B cell (primary cell): ENCODE data around the gene FOXP3. TPM values are rescaled to one million over a fixed set of nuclear protein-coding genes. Genes with fewer than 3 reads are reported as not detected.

Experiments
- ATAC-seq: fragments of 200-7000 bp; cut with Tn5 transposase; one replicate; pipeline ENCODE4 v1.10.0; 2021; ENCODE audit warnings: low read depth, mild to moderate bottlenecking, moderate number of reproducible peaks, moderate library complexity
- CTCF ChIA-PET: fragments of 350-600 bp; sonication (Branson Sonifier 250); formaldehyde crosslinking; loops from one replicate; lab custom pipeline; 2021; ENCODE audit warnings: antibody characterized with exemption, inconsistent platforms; lab: Charles Lee
- POLR2A ChIA-PET: fragments of 350-600 bp; sonication (Branson Sonifier 250); formaldehyde crosslinking; loops from one replicate; lab custom pipeline; 2021; ENCODE audit warnings: antibody characterized with exemption; lab: Charles Lee
- DNase-seq: peaks from one replicate; pipeline ENCODE4 v3.0.0; 2013
- H2AFZ ChIP-seq: 2 replicates; pipeline ENCODE4 v1.6.1; 2012; ENCODE audit warnings: mild to moderate bottlenecking, low read depth, low read length; ENCODE audit not compliant: insufficient read depth, poor library complexity, severe bottlenecking
- H3K27ac ChIP-seq, 2 donors: 1 replicate in 1 of 2; 2 replicates in 1 of 2; pipeline ENCODE4 v1.5.1; 2012 to 2013; ENCODE audit warnings: low read length in 2 of 2, mild to moderate bottlenecking in 2 of 2, moderate library complexity in 1 of 2
- H3K27me3 ChIP-seq, 4 experiments: fragments of 200-600 bp in 1 of 4; sonication (generic) in 1 of 4; replicated peaks in 1 of 4; 1 replicate in 2 of 4; 2 replicates in 2 of 4; pipeline versions ENCODE4 v1.6.1 to v1.7.0; 2013 to 2016; ENCODE audit warnings: low read length in 3 of 4, mild to moderate bottlenecking in 2 of 4, mixed read lengths in 1 of 4, moderate library complexity in 1 of 4; ENCODE audit not compliant: insufficient read depth in 4 of 4, control insufficient read depth in 3 of 4; ENCODE audit errors: control extremely low read depth in 1 of 4
- H3K36me3 ChIP-seq, 2 experiments: replicated peaks in 1 of 2; 1 replicate in 1 of 2; 2 replicates in 1 of 2; pipeline versions ENCODE4 v1.6.1 to v1.7.1; 2013; ENCODE audit warnings: low read length in 1 of 2; ENCODE audit not compliant: insufficient read depth in 2 of 2, control insufficient read depth in 1 of 2; ENCODE audit errors: control extremely low read depth in 1 of 2, extremely low read depth in 1 of 2
- H3K4me1 ChIP-seq, 2 donors: fragments of 200-600 bp in 1 of 2; sonication (generic) in 1 of 2; 1 replicate in 1 of 2; 2 replicates in 1 of 2; pipeline versions ENCODE4 v1.5.1 to v1.6.1; 2013 to 2017; ENCODE audit warnings: low read length in 2 of 2; ENCODE audit not compliant: control insufficient read depth in 2 of 2, insufficient read depth in 2 of 2
- H3K4me2 ChIP-seq: replicated peaks from 2 replicates; pipeline ENCODE3; 2012; ENCODE audit warnings: mild to moderate bottlenecking, low read depth, low read length; ENCODE audit not compliant: poor library complexity, severe bottlenecking
- H3K4me3 ChIP-seq, 5 experiments: fragments of 200-600 bp in 1 of 5; sonication (generic) in 1 of 5; 1 replicate in 3 of 5; 2 replicates in 2 of 5; pipeline versions ENCODE4 v1.5.1 to v1.7.0; 2011 to 2016; ENCODE audit warnings: low read length in 4 of 5, mild to moderate bottlenecking in 4 of 5, low read depth in 2 of 5, control low read depth in 1 of 5, moderate library complexity in 1 of 5; ENCODE audit not compliant: insufficient read depth in 1 of 5; ENCODE audit errors: control extremely low read depth in 1 of 5, extremely low read depth in 1 of 5
- H3K79me2 ChIP-seq: fragments of 200-600 bp; sonication (generic); one replicate; pipeline ENCODE4 v1.6.0; 2016; ENCODE audit warnings: low read length; ENCODE audit not compliant: control insufficient read depth, insufficient read depth
- H3K9ac ChIP-seq: fragments of 200-600 bp; sonication (generic); 2 replicates; pipeline ENCODE4 v1.6.1; 2017; ENCODE audit warnings: mild to moderate bottlenecking, low read length, moderate library complexity
- H3K9me3 ChIP-seq, 3 donors: one replicate each; pipeline versions ENCODE4 v1.6.1 to v1.7.1; 2013; ENCODE audit warnings: low read length in 2 of 3; ENCODE audit not compliant: control insufficient read depth in 2 of 3, insufficient read depth in 1 of 3; ENCODE audit errors: control extremely low read depth in 1 of 3
- H4K20me1 ChIP-seq: 2 replicates; pipeline ENCODE4 v1.6.0; 2012; ENCODE audit warnings: mild to moderate bottlenecking, low read length; ENCODE audit not compliant: insufficient read depth, control insufficient read depth, poor library complexity, severe bottlenecking
- H3K27ac Mint-ChIP-seq: one replicate; pipeline ENCODE4 v1.8.0; 2021; ENCODE audit warnings: mixed read lengths
- H3K27me3 Mint-ChIP-seq: one replicate; pipeline ENCODE4 v1.8.0; 2021; ENCODE audit warnings: mixed read lengths
- H3K4me1 Mint-ChIP-seq: one replicate; pipeline ENCODE4 v1.8.0; 2021; ENCODE audit warnings: mixed read lengths
- H3K4me3 Mint-ChIP-seq: one replicate; pipeline ENCODE4 v1.8.0; 2021; ENCODE audit warnings: mixed read lengths
- H3K9me3 Mint-ChIP-seq: one replicate; pipeline ENCODE4 v1.8.0; 2022; ENCODE audit warnings: mixed read lengths; ENCODE audit not compliant: insufficient read depth
- EZH2 ChIP-seq: IDR thresholded peaks from 2 replicates; pipeline ENCODE4 v1.6.1; 2012; ENCODE audit warnings: borderline replicate concordance, low read depth, mild to moderate bottlenecking, moderate library complexity, low read length; ENCODE audit not compliant: insufficient read depth, poor library complexity, severe bottlenecking
- WGBS: methylation state at CpG from one replicate; pipeline ENCODE4 v1.1.5; 2013; ENCODE audit warnings: missing lambda C conversion rate; ENCODE audit not compliant: insufficient coverage; 5-methylcytosine and 5-hydroxymethylcytosine counted together
- intact Hi-C: fragments of 100-400 bp; cut with micrococcal nuclease; formaldehyde crosslinking; loops from one replicate; pipeline ENCODE4 v1.10.0; 2022
- polyA minus RNA-seq: library from RNA; depleted of rRNA, polyadenylated mRNA; stranded (reverse); fragments of >200 nt; gene quantifications from 2 replicates; pipeline ENCODE4 v1.2.3, GENCODE V29; 2012
- polyA plus RNA-seq: library from polyadenylated mRNA; depleted of rRNA; stranded (reverse); fragments of >200 nt; gene quantifications from 2 replicates; pipeline ENCODE4 v1.2.3, GENCODE V29; 2012
- total RNA-seq, 2 donors: library from RNA; stranded (reverse); fragments of 120-200 nt in 1 of 2; gene quantifications; 1 replicate in 1 of 2; 2 replicates in 1 of 2; pipeline versions ENCODE4 v1.2.3 to v1.2.4, GENCODE V29; 2013 to 2022
- TF ChIP-seq, protein P1 (sequence below): fragments of 200-600 bp; IDR thresholded peaks from one replicate; pipeline ENCODE4 v1.8.0; 2022; ENCODE audit warnings: antibody characterized with exemption, mild to moderate bottlenecking

The FOXP3 gene, protein sequence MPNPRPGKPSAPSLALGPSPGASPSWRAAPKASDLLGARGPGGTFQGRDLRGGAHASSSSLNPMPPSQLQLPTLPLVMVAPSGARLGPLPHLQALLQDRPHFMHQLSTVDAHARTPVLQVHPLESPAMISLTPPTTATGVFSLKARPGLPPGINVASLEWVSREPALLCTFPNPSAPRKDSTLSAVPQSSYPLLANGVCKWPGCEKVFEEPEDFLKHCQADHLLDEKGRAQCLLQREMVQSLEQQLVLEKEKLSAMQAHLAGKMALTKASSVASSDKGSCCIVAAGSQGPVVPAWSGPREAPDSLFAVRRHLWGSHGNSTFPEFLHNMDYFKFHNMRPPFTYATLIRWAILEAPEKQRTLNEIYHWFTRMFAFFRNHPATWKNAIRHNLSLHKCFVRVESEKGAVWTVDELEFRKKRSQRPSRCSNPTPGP
- total RNA-seq (not detected in 2 replicates), polyA plus RNA-seq (0.03 and 0.10 TPM in 2 replicates), polyA minus RNA-seq (0.36 TPM in 1 of 2 replicates, not detected in the other)
- total RNA-seq (2013) = 0.02 TPM

DNA sequence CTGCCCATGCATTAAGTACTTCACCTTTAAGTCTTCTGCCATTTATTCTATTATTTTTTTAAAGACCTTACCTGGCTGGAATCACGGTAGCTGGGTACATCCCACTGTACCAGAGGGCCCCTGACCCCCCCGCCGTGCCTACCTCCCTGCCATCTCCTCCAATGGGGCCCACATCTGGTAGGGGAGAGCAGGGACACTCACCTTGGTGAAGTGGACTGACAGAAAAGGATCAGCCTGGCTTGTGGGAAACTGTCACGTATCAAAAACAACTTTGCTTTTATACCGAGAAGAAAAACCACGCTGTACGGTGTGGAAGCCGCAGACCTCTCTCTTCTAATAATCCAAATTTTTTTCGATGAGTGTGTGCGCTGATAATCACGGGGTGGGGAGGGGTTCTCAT is at the start of gene FOXP3:
FOXP3 (minus strand) TSS at position 251 of the 400 bp plus-strand sequence. CDS start 6,205 bp downstream, outside the sequence.
- H4K20me1 ChIP-seq = no peaks in the 10 kb centered on the region
- no peaks in the 10 kb centered on the region for H3K27me3 ChIP-seq
- TF ChIP-seq, protein P1, sequence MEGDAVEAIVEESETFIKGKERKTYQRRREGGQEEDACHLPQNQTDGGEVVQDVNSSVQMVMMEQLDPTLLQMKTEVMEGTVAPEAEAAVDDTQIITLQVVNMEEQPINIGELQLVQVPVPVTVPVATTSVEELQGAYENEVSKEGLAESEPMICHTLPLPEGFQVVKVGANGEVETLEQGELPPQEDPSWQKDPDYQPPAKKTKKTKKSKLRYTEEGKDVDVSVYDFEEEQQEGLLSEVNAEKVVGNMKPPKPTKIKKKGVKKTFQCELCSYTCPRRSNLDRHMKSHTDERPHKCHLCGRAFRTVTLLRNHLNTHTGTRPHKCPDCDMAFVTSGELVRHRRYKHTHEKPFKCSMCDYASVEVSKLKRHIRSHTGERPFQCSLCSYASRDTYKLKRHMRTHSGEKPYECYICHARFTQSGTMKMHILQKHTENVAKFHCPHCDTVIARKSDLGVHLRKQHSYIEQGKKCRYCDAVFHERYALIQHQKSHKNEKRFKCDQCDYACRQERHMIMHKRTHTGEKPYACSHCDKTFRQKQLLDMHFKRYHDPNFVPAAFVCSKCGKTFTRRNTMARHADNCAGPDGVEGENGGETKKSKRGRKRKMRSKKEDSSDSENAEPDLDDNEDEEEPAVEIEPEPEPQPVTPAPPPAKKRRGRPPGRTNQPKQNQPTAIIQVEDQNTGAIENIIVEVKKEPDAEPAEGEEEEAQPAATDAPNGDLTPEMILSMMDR = no peak
- no peak for TF ChIP-seq EZH2
- CTCF ChIA-PET = no interaction called here
- Mint-ChIP-seq H3K9me3 (no peaks in the 10 kb centered on the region), H3K4me1 (peaks cover 10% of the 10 kb centered on the region), H3K27ac (no peak within 1 kb of the TSS), H3K4me3 (no peak within 1 kb of the TSS), H3K27me3 (peaks cover 5% of the 10 kb centered on the region)
- WGBS = no CpG with 5 or more reads among the region's 11 CpGs
- H3K4me1 ChIP-seq = peaks cover 0 to 5% of the 10 kb centered on the region in 2 donors
- no peaks in the 10 kb centered on the region for H3K79me2 ChIP-seq
- no peak within 1 kb of the TSS for H3K4me3 ChIP-seq
- no peak for DNase-seq
- no peak within 1 kb of the TSS for H3K27ac ChIP-seq
- H2AFZ ChIP-seq = no peak within 1 kb of the TSS
- no peak within 1 kb of the TSS for H3K4me2 ChIP-seq
- H3K9ac ChIP-seq = no peak within 1 kb of the TSS
- no peak for ATAC-seq
- intact Hi-C loops = no loop called here
- H3K36me3 ChIP-seq = no peaks in the 10 kb centered on the region
- H3K9me3 ChIP-seq = no peaks in the 10 kb centered on the region
- POLR2A ChIA-PET = no interaction called here

DNA sequence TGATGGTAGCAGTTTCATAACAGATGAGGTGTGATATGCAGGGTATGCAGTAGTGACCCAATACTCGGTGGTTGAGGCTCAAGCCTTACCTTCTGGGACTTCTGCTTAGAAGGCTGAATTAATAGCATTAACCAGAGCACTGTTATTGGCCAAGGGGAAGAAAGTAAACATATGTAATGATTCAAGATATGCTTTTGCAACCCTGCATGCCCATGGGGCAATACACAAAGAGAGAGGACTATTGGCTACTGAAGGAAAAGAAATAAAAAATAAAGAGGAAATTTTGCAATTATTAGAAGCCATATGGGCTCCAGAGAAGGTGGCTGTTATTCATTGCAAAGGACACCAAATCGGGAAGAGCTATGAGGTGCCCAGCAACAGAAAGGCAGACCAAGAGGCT is 47.7 kb upstream of the FOXP3 start:
- Histone ChIP-seq H3K36me3 (no peaks in the 10 kb centered on the region), H3K9ac (no peak overlapping the region), H3K4me3 (no peak overlapping the region), H3K79me2 (no peaks in the 10 kb centered on the region), H3K9me3 (peaks cover 0 to 5% (median 0%) of the 10 kb centered on the region in 3 donors), H4K20me1 (no peaks in the 10 kb centered on the region), H3K4me2 (no peak overlapping the region), H3K27me3 (no peaks in the 10 kb centered on the region), H3K4me1 (peaks cover 11 to 20% of the 10 kb centered on the region in 2 donors), H2AFZ (no peak overlapping the region), H3K27ac (no peak overlapping the region)
- Mint-ChIP-seq H3K27me3 (no peaks in the 10 kb centered on the region), H3K4me1 (peaks cover 19% of the 10 kb centered on the region), H3K27ac (no peak overlapping the region), H3K4me3 (no peak overlapping the region), H3K9me3 (no peaks in the 10 kb centered on the region)
- 100% methylated on average over 1 of the region's 2 CpGs for WGBS
- ChIA-PET POLR2A (no interaction called here), CTCF (no interaction called here)
- TF ChIP-seq EZH2 = no peak
- TF ChIP-seq, protein P1 = no peak
- ATAC-seq (no peak), DNase-seq (no peak)
- intact Hi-C loops = no loop called here
